Heart left ventricle (tissue), 13 donors: ENCODE measurements around the gene VPS18.

Source experiments
- CTCF ChIP-seq, 12 donors: fragments of 200-600 bp; sonication (generic) in 4 of 12; IDR thresholded peaks; one replicate each; pipeline versions ENCODE4 v1.5.0 to v1.8.0; 2018 to 2022; ENCODE audit warnings: antibody characterized with exemption in 12 of 12, mild to moderate bottlenecking in 5 of 12
- POLR2A ChIP-seq, 2 donors: fragments of 450-650 bp; IDR thresholded peaks; one replicate each; pipeline ENCODE4 v1.6.1; 2017; ENCODE audit warnings: antibody characterized with exemption in 2 of 2, mild to moderate bottlenecking in 2 of 2, moderate library complexity in 2 of 2
- donor health status: ischemic (EF 13 %, LVEDD 7.1; RV severe dilation, severe dysfunction).
- donor health status: DM: no; HTN: yes; CAD: no.
- donor health status: DM: no; HTN: no; CAD: no.
- donor health status: ischemic (EF 25% LVEDD 6.9; RV normal size, moderate dysfunction).
- donor health status: ischemic (EF 25% LVEDD 5.7; RV mildly dilated, moderate dysfunction).
- donor health status: ischemic (EF 35%, LVEDD 5.7; RV mildly dilated, moderate dysfunction).
- donor health status: nonischemic (EF 11% LVEDD 7.7; RV severe dilation, severe dysfunction).
- donor health status: DM: yes; HTN: yes; CAD: no.
- donor health status: PGD.
- donor health status: ischemic (EF 29% LVEDD 5.4; RV normal size, mild dysfunction).
- donor health status: nonischemic (EF 23%, LVEDD 6.1; RV moderate dilation, normal function).

- TF ChIP-seq CTCF (IDR thresholded peaks at IDR 0.05) (no peak), POLR2A (IDR thresholded peaks at IDR 0.05) (no peak)
These were observed 20.2 kb downstream of the VPS18 start for GRCh38 chr15:40914486-40914885.
